Astrocyte (in vitro differentiated cells and primary cell): ENCODE results near the gene FOXL3. TPM values are rescaled to one million over a fixed set of nuclear protein-coding genes. Genes with fewer than 3 reads are reported as not detected.

Experiments used
- DNase-seq: peaks from one replicate; pipeline ENCODE4 v3.0.0-alpha.2; 2010; ENCODE audit warnings: low read depth
- FAIRE-seq: peaks from 2 replicates; lab custom pipeline; 2011; peaks lifted over from hg19 to GRCh38; lab: Jason Lieb, UNC
- H2AFZ ChIP-seq: 2 replicates; pipeline ENCODE4 v1.6.0; 2012; ENCODE audit warnings: low read depth, low read length, inconsistent platforms
- H3K27ac ChIP-seq: 2 replicates; pipeline ENCODE4 v1.5.1; 2011; ENCODE audit warnings: low read depth, low read length, inconsistent platforms
- H3K27me3 ChIP-seq: 2 replicates; pipeline ENCODE4 v1.6.0; 2011; ENCODE audit warnings: low read length, inconsistent platforms; ENCODE audit not compliant: insufficient read depth
- H3K36me3 ChIP-seq: 2 replicates; pipeline ENCODE4 v1.5.1; 2011; ENCODE audit warnings: low read length, inconsistent platforms; ENCODE audit not compliant: insufficient read depth
- H3K4me1 ChIP-seq: 2 replicates; pipeline ENCODE4 v1.5.1; 2011; ENCODE audit warnings: low read length, inconsistent platforms; ENCODE audit not compliant: insufficient read depth
- H3K4me2 ChIP-seq: 2 replicates; pipeline ENCODE4 v1.6.0; 2012; ENCODE audit warnings: low read length, inconsistent platforms
- H3K4me3 ChIP-seq: 2 replicates; pipeline ENCODE4 v1.5.1; 2011; ENCODE audit warnings: low read depth, mild to moderate bottlenecking, low read length, inconsistent platforms; ENCODE audit not compliant: insufficient read depth
- H3K79me2 ChIP-seq: 2 replicates; pipeline ENCODE4 v1.6.0; 2012; ENCODE audit warnings: mild to moderate bottlenecking, low read length, inconsistent platforms; ENCODE audit not compliant: insufficient read depth
- H3K9ac ChIP-seq: 2 replicates; pipeline ENCODE4 v1.6.0; 2012; ENCODE audit warnings: mild to moderate bottlenecking, low read length, inconsistent platforms
- H3K9me3 ChIP-seq: 2 replicates; pipeline ENCODE4 v1.5.1; 2012; ENCODE audit warnings: low read depth, mild to moderate bottlenecking, low read length, inconsistent platforms; ENCODE audit not compliant: insufficient read depth
- H4K20me1 ChIP-seq: 2 replicates; pipeline ENCODE4 v1.6.0; 2012; ENCODE audit warnings: low read length, inconsistent platforms; ENCODE audit not compliant: insufficient read depth
- H3K27ac Mint-ChIP-seq: one replicate; pipeline ENCODE4 v1.8.0; 2021; ENCODE audit warnings: mild to moderate bottlenecking, mixed read lengths; ENCODE audit not compliant: unreplicated experiment
- H3K27me3 Mint-ChIP-seq: one replicate; pipeline ENCODE4 v1.8.0; 2021; ENCODE audit warnings: low read depth, mixed read lengths; ENCODE audit not compliant: unreplicated experiment
- H3K36me3 Mint-ChIP-seq: one replicate; pipeline ENCODE4 v1.8.0; 2021; ENCODE audit warnings: low read depth, mixed read lengths; ENCODE audit not compliant: unreplicated experiment
- H3K4me1 Mint-ChIP-seq: one replicate; pipeline ENCODE4 v1.8.0; 2021; ENCODE audit warnings: low read depth, mixed read lengths; ENCODE audit not compliant: unreplicated experiment
- H3K4me3 Mint-ChIP-seq: one replicate; pipeline ENCODE4 v1.8.0; 2021; ENCODE audit warnings: mild to moderate bottlenecking, moderate library complexity, mixed read lengths; ENCODE audit not compliant: unreplicated experiment
- H3K9me3 Mint-ChIP-seq: one replicate; pipeline ENCODE4 v1.8.0; 2021; ENCODE audit warnings: mild to moderate bottlenecking, mixed read lengths; ENCODE audit not compliant: unreplicated experiment
- CTCF ChIP-seq: IDR thresholded peaks from 2 replicates; pipeline ENCODE4 v1.5.1; 2011; ENCODE audit warnings: low read depth, mild to moderate bottlenecking, inconsistent platforms, low read length, moderate library complexity; ENCODE audit not compliant: insufficient read depth
- EZH2 ChIP-seq: IDR thresholded peaks from 2 replicates; pipeline ENCODE4 v1.6.1; 2012; ENCODE audit warnings: mild to moderate bottlenecking, low read length, inconsistent platforms; ENCODE audit not compliant: insufficient read depth
- total RNA-seq: library from RNA; stranded (reverse); gene quantifications from 2 replicates; pipeline ENCODE4 v1.2.1, GENCODE V29; 2021

The FOXL3 gene
- total RNA-seq, 1 donor from 2014 or later = not detected

- H3K9me3 ChIP-seq = no peaks in the 10 kb centered on the region
- Mint-ChIP-seq H3K27me3 (peaks cover 37% of the 10 kb centered on the region), H3K4me3 (no peak overlapping the region), H3K9me3 (peaks cover 3% of the 10 kb centered on the region), H3K36me3 (no peaks in the 10 kb centered on the region), H3K27ac (no peak overlapping the region), H3K4me1 (no peaks in the 10 kb centered on the region)
- no peaks in the 10 kb centered on the region for H3K36me3 ChIP-seq
- peaks cover 12% of the 10 kb centered on the region for H3K27me3 ChIP-seq
- no peaks in the 10 kb centered on the region for H3K4me1 ChIP-seq
- FAIRE-seq (no peak), DNase-seq (no peak)
- no peak overlapping the region for H3K4me3 ChIP-seq
- H2AFZ ChIP-seq = no peak overlapping the region
- H3K4me2 ChIP-seq = no peak overlapping the region
- no peak overlapping the region for H3K9ac ChIP-seq
- TF ChIP-seq CTCF (no peak), EZH2 (no peak)
- H3K79me2 ChIP-seq = no peaks in the 10 kb centered on the region
- H4K20me1 ChIP-seq = no peaks in the 10 kb centered on the region
- H3K27ac ChIP-seq = no peak overlapping the region
Measured at GRCh38 chr7:297611-298374, 7.8 kb downstream of the FOXL3 start.

- Mint-ChIP-seq H3K36me3 (no peaks in the 10 kb centered on the region), H3K27me3 (peaks cover 34% of the 10 kb centered on the region), H3K27ac (no peak overlapping the region), H3K9me3 (peaks cover 3% of the 10 kb centered on the region), H3K4me3 (no peak overlapping the region), H3K4me1 (no peaks in the 10 kb centered on the region)
- no peak for DNase-seq
- Histone ChIP-seq H3K36me3 (no peaks in the 10 kb centered on the region), H2AFZ (no peak overlapping the region), H3K79me2 (no peaks in the 10 kb centered on the region), H3K27me3 (peaks cover 7% of the 10 kb centered on the region), H3K4me1 (no peaks in the 10 kb centered on the region), H3K4me2 (no peak overlapping the region), H4K20me1 (no peaks in the 10 kb centered on the region), H3K9me3 (no peaks in the 10 kb centered on the region), H3K27ac (no peak overlapping the region), H3K4me3 (no peak overlapping the region), H3K9ac (no peak overlapping the region)
- TF ChIP-seq CTCF (no peak), EZH2 (no peak)
- FAIRE-seq = no peak
Measured at GRCh38 chr7:298375-298702, 8.4 kb downstream of the FOXL3 start.

- no peak overlapping the region for H3K9ac ChIP-seq
- DNase-seq (no peak), FAIRE-seq (no peak)
- no peaks in the 10 kb centered on the region for H3K79me2 ChIP-seq
- H3K9me3 Mint-ChIP-seq = peaks cover 3% of the 10 kb centered on the region
- H3K4me2 ChIP-seq = no peak overlapping the region
- no peaks in the 10 kb centered on the region for H3K36me3 Mint-ChIP-seq
- H3K27ac ChIP-seq = no peak overlapping the region
- no peak overlapping the region for H3K27ac Mint-ChIP-seq
- peaks cover 3% of the 10 kb centered on the region for H3K27me3 ChIP-seq
- H3K36me3 ChIP-seq = no peaks in the 10 kb centered on the region
- no peaks in the 10 kb centered on the region for H3K4me1 ChIP-seq
- TF ChIP-seq EZH2 = no peak
- no peak for TF ChIP-seq CTCF
- no peak overlapping the region for H3K4me3 ChIP-seq
- no peaks in the 10 kb centered on the region for H3K4me1 Mint-ChIP-seq
- H2AFZ ChIP-seq = no peak overlapping the region
- no peak overlapping the region for H3K4me3 Mint-ChIP-seq
- peaks cover 30% of the 10 kb centered on the region for H3K27me3 Mint-ChIP-seq
- no peaks in the 10 kb centered on the region for H4K20me1 ChIP-seq
- no peaks in the 10 kb centered on the region for H3K9me3 ChIP-seq
Measured at GRCh38 chr7:298743-299142, 8.8 kb downstream of the FOXL3 start.
